HG03442 (cell line): ENCODE results near the gene EIF3D.

ENCODE experiments used
- ATAC-seq: cut with Tn5 transposase; IDR thresholded peaks from one replicate; pipeline ENCODE4 v1.9.1; 2021; ENCODE audit warnings: mild to moderate bottlenecking, moderate library complexity; ENCODE audit not compliant: unreplicated experiment

The EIF3D gene

GRCh38 chr22:36467946-36468345 lies 61.0 kb downstream of the EIF3D start:
- ATAC-seq: no peak

DNA sequence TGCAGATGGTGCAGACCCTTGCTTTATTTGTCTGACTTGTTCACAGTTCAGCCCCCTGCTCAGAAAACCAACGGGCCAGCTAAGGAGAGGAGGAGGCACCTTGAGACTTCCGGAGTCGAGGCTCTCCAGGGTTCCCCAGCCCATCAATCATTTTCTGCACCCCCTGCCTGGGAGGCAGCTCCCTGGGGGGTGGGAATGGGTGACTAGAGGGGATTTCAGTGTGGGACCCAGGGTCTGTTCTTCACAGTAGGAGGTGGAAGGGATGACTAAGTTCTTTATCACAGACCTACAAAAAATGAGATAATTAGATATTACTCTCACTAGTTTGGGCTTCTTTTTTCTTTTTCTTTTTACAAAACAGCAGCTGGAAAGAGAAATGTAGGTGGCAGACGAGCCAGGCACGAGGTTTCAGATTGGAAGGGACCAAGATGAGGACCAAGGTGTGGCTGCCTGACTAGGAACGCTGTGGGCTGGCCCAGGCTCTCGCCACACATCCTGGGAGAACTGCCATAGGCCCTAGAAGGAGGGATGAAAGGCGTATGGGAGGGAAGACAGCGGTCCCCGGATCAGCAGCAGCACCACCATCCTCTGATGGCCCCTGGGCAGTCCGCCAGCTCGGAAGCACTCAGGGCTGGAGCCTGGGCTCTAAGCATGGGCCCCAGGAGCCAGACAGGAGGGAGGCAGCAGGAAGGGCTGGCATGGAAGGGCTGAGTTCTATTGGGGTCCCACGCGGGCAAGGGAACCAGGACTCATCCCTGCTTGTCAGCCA lies 61.7 kb downstream of the EIF3D start:
- ATAC-seq: no peak

DNA sequence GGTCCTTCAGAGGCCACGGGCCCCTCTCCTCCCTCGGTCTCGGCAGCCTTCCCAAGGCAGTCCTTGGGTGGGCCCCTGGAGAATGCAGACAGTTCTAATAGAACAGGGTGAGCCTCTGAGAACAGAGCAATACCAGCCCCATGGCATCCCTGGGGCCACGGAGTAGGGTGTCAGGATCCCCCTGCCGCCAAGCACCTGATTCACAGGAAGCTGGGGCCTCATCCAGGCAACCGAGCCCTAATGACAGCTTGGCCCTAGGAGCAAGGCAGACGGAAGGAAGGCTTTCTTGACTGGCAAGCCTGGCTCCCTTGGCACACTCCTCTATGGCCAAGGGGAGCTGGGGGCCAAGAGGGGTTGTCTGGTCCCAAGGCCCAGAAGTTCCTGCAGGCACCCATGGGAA lies 62.7 kb downstream of the EIF3D start:
- no peak for ATAC-seq

GRCh38 chr22:36465232-36466021 lies 63.5 kb downstream of the EIF3D start:
- ATAC-seq: no peak

GRCh38 chr22:36464715-36465231 lies 64.2 kb downstream of the EIF3D start:
- no peak for ATAC-seq

DNA sequence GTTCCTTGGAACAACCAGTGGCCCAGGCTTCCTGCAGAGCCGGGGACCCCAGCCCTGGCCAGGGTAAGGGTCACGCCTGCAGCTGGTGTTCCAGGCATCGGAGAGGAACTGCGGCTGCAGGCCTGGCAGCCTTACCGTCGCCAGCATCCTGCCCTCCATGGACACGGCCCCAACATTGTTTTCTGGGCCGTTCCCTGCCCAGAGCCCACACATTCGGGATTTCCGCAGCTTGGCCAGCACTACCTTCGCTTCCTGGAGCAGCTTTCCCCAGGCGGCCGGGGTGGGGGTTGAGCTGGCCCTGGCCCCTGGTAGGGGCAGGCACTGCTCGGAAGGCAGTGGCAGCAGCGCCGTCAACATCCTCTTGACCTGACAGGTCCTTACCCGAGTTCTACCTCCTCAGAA lies 65.2 kb downstream of the EIF3D start:
- no peak for ATAC-seq

- ATAC-seq: no peak
These were observed 67.0 kb downstream of the EIF3D start for GRCh38 chr22:36461665-36462649.
